ENCODE measurements around the gene BRCA1.
"Not testable (repeated sequence)": the region's sequence is repeated elsewhere in the genome, so short reads cannot be mapped to it uniquely, and the experiment has no call there.

Gene BRCA1

GRCh38 chr17:43127333-43127876 lies 2.2 kb upstream of the BRCA1 start:
- DNase-seq (ENCODE audit: low read depth in 1 of 2, low spot score in 1 of 2) = not testable (repeated sequence)

GRCh38 chr17:43126911-43127290 lies 1.7 kb upstream of the BRCA1 start:
- H3K27ac ChIP-seq (replicated peaks) = peak overlapping the region; percentile 93
- no peaks in the 10 kb centered on the region for H3K27me3 ChIP-seq (ENCODE audit: insufficient read depth, poor library complexity, severe bottlenecking)
- no peak for DNase-seq (ENCODE audit: low read depth in 1 of 2, low spot score in 1 of 2)

More at GRCh38 chr17:43127333-43127876, 2.2 kb upstream of the BRCA1 start:
- Histone ChIP-seq H3K4me3 (replicated peaks; ENCODE audit: insufficient read depth, low read length) (peak overlapping the region; percentile 62), H3K27ac (replicated peaks) (peak overlapping the region; percentile 93)
- H3K27me3 ChIP-seq (ENCODE audit: insufficient read depth, poor library complexity, severe bottlenecking) = not testable (repeated sequence)

GRCh38 chr17:43125967-43126910 lies 1.1 kb upstream of the BRCA1 start:
- peak overlapping the region; percentile 93 for H3K27ac ChIP-seq (replicated peaks)
- peak; percentile 56 to 82 for DNase-seq (ENCODE audit: low read depth in 1 of 2, low spot score in 1 of 2)
- TF ChIP-seq POLR2AphosphoS5 (IDR thresholded peaks at IDR 0.05; ENCODE audit: low read depth) = peak; percentile 9; the same call in 1 of the 2 replicates
- TF ChIP-seq GABPA (IDR thresholded peaks at IDR 0.05; ENCODE audit: low read depth) = no peak

More at GRCh38 chr17:43126911-43127290, 1.7 kb upstream of the BRCA1 start:
- TF ChIP-seq REST (IDR thresholded peaks at IDR 0.05; ENCODE audit: insufficient replicate concordance, low read depth) = no peak
- TF ChIP-seq CTCF (IDR thresholded peaks at IDR 0.05; ENCODE audit: insufficient read depth, low read length) = no peak
- no peak for TF ChIP-seq SPI1 (IDR thresholded peaks at IDR 0.05; ENCODE audit: borderline replicate concordance, low read depth)
- TF ChIP-seq GABPA (IDR thresholded peaks at IDR 0.05; ENCODE audit: low read depth) = no peak
- TF ChIP-seq POLR2AphosphoS5 (IDR thresholded peaks at IDR 0.05; ENCODE audit: low read depth) = no peak
- H3K4me3 ChIP-seq (replicated peaks; ENCODE audit: insufficient read depth, low read length) = peak overlapping the region; percentile 62

GRCh38 chr17:43118679-43119615 lies 6.2 kb downstream of the BRCA1 start:
- Histone ChIP-seq H3K4me3 (replicated peaks; ENCODE audit: insufficient read depth, low read length) (no peak overlapping the region), H3K27me3 (ENCODE audit: insufficient read depth, poor library complexity, severe bottlenecking) (no peaks in the 10 kb centered on the region), H3K27ac (replicated peaks) (no peak overlapping the region)
- TF ChIP-seq GABPA (IDR thresholded peaks at IDR 0.05; ENCODE audit: low read depth) (no peak), REST (IDR thresholded peaks at IDR 0.05; ENCODE audit: insufficient replicate concordance, low read depth) (no peak), POLR2AphosphoS5 (IDR thresholded peaks at IDR 0.05; ENCODE audit: low read depth) (no peak), CTCF (IDR thresholded peaks at IDR 0.05; ENCODE audit: insufficient read depth, low read length) (no peak), SPI1 (IDR thresholded peaks at IDR 0.05; ENCODE audit: borderline replicate concordance, low read depth) (no peak)
- no peak for DNase-seq (ENCODE audit: low read depth in 1 of 2, low spot score in 1 of 2)

More at GRCh38 chr17:43125967-43126910, 1.1 kb upstream of the BRCA1 start:
- Histone ChIP-seq H3K27me3 (ENCODE audit: insufficient read depth, poor library complexity, severe bottlenecking) (no peaks in the 10 kb centered on the region), H3K4me3 (replicated peaks; ENCODE audit: insufficient read depth, low read length) (peak overlapping the region; percentile 62)
